ENCODE data around the gene HSPB9.

DNA sequence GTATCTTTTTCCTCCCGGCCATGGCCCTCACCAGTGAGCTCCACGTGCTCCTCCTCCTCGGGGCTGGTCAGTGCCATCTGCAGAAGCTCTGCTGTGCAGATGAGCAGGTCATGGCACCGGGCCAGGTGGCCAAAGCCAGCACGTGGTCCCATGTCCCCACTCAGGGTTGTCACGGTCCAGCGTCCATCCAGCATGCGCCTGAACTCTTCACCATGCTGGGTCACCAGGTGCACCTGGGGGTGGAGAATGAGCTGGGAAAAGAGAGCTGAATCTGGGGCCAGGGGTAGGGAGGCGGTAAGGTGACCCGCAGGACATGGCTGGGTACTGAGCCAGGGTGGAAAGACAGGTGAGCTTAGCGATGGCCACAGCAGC is 11.4 kb upstream of the HSPB9 start:
- TF ChIP-seq CTCF (IDR thresholded peaks at IDR 0.05; ENCODE audit: insufficient read depth, low read length, poor library complexity, severe bottlenecking) (no peak), EZH2phosphoT487 (conservative IDR thresholded peaks at IDR 0.05; ENCODE audit: low read length) (no peak)

Measured in SU-DHL-6 (cell line).